Middle frontal gyrus (tissue), 1 donor: ENCODE measurements around the gene LGMN.
"Not testable (repeated sequence)": the region's sequence is repeated elsewhere in the genome, so short reads cannot be mapped to it uniquely, and the experiment has no call there.

Experiments used
- DNase-seq: peaks from one replicate; pipeline ENCODE4 v3.0.0-alpha.2; 2015; ENCODE audit warnings: low spot score; ENCODE audit errors: extremely low spot score

Gene LGMN

DNA sequence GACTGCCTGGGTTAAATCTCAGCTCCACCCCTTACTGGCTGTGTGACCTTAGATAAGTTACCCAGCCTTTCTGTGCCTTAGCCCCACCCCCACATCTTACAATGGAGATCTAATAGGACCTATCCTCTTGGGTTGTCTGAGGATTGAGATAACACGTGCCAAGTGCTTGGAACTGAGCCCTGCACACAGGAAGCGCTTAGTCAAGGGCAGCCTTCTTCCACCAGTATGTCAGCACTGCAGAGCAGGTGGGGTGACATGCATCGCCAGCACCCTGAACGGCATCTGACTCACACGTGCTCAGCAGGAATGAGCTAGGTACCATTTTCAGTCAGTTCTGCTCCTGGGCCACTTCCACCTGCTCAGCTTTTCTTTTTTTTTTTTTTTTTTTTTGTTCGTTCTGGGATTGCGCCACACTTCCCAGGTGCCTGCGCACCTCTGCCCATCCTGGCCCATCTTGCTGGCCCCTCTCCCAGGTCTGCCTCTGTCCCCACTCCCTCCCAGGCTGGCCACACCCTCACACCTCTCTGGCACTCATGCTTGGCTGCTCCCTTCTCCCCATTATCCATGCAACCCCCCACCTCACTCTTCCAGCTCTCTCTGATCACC, 19.6 kb downstream of the LGMN start:
- DNase-seq = no peak

DNA sequence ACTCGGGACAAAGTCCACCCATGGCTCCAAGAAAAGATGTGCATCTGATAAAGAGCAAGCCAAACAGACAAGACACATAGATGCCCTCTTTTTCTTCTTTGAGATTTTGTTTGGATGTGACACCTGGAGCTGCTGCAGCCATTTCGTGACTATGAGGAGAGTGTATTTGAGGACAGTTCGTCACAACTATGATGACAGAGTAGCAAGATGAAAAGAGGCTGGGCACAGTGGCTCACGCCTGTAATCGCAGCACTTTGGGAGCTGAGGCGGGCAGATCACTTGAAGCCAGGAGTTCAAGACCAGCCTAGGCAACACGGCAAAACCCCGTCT, 21.5 kb downstream of the LGMN start:
- DNase-seq = no peak

- no peak for DNase-seq
Measured at GRCh38 chr14:92726135-92726932, 22.1 kb downstream of the LGMN start.

DNA sequence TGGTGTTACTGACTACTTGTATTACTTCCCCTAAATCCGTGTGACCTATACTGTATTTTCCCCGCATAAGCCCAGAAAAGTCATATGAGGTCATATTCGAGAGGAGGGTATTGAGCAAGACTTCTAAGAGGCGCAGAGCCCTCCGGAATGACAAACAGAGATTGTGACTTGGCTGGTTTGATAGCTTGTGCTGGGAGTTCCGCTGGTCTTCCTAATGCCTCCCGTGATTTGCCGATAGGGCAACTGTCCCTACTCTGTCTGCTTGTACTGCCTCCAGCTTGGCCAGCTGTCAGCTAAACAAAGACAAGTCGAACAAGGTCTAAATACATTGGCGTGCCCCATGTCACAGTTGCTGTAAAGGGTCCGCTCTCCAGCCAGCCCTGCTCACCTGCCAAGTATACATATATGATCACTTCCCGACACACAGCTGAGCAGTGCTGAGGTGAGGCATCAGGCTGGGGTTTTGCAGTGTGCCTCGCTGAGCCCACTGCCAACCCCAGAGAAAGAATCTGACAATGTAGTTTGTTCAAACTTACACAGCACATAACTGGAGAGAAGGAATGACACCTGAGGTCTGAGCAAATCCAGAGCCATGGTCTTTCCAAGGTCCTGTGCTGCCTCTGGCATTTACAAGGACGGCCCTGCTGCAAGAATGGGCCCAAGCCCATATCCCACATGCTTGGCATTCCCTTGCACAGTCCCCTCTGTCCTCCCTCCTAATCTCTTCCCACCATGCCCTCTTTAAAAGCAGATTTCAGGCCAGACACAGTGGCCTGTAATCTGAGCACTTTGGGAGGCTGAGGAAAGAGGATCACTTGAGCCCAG, 23.7 kb downstream of the LGMN start:
- DNase-seq = no peak

- DNase-seq = no peak
Measured at GRCh38 chr14:92719890-92720323, 28.5 kb downstream of the LGMN start.

GRCh38 chr14:92719421-92719820, 29.0 kb downstream of the LGMN start:
- no peak for DNase-seq

- no peak for DNase-seq
Measured at GRCh38 chr14:92718664-92719063, 29.8 kb downstream of the LGMN start.

DNA sequence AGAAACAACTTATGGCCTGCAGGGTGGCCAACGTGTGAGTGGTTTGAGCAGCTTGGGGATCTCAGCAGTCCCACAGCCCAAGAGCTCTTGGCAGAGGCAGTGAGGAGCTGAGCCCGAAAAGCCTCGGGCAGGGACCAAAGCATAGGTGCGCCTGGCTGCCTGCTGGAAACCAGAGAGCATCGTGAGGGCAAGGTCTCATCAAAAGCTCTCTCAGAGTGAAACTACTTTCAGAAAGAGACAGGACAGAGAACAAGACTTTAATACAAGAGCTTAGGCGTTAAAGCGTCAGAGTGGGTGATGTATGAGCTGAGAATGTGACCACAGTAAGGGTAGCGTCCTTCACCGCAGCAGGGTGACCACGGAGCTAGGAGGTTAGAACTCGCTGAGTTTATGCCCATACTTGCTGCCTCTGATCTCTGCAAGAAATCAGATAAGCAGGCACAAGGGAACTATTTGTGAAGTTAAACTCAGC, 30.8 kb downstream of the LGMN start:
- DNase-seq = no peak

GRCh38 chr14:92716131-92716530, 32.3 kb downstream of the LGMN start:
- no peak for DNase-seq

DNA sequence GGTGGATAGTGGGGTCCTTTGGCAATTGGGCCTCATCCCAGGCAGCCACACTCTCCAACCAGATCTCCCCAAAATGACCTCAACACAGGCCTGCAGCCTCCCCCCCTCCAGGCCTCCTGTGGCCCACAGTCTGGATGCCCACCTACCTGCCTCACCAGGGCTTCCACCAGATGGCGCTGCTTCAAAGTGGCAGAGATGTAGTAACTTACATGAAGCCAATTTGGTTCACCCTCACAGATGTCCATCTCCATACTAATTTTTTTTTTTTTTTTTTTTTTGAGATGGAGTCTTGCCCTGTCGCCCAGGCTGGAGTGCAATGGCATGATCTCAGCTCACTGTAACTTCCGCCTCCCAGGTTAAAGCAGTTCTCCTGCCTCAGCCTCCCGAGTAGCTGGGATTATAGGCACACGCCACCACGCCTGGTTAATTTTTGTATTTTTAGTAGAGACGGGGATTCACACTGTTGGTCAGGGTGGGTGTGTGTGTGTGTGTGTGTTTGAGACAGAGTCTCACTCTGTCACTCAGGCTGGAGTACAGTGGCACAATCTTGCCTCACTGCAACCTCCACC, 33.6 kb downstream of the LGMN start:
- DNase-seq = not testable (repeated sequence)

- DNase-seq = no peak
Measured at GRCh38 chr14:92712654-92713051, 35.8 kb downstream of the LGMN start.

- no peak for DNase-seq
Measured at GRCh38 chr14:92711976-92712653, 36.3 kb downstream of the LGMN start.

DNA sequence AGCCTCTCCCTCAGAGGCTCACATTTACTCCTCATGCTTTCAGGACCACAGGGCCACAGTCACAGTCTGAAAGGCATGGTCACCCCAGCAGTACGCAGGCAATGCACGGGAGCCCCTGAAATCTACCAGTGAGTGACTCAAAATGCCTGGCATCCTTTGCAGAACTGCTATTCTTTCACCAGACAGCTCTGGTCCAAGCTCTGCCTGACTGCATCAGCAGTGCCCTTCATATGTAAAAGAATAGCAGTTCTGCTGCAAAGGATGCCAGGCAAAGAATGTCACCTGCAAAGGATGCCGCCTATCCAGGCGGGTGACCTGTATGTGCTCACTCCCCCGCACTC, 38.5 kb downstream of the LGMN start:
- no peak for DNase-seq

- DNase-seq = no peak
Measured at GRCh38 chr14:92709340-92710000, 39.0 kb downstream of the LGMN start.

DNA sequence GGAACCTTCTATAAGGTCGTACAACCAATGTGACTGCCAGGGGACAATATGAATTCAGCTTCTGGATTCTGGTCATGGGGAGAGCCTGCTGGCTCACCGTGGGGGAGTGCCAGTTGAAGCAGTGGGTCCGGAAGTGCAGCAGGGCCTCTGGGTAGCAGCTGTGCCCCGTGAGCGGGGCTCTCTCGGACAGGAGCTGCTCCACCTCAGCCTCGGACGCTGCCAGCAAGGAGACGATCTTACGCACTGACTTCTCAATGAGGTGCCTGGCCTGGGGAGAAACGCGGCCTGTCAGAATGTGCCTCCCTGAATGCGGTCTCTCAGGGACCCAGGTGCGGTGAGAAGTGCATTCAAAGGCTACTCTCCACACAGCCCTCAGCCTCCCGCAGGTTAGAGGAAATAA, 42.0 kb downstream of the LGMN start:
- no peak for DNase-seq

DNA sequence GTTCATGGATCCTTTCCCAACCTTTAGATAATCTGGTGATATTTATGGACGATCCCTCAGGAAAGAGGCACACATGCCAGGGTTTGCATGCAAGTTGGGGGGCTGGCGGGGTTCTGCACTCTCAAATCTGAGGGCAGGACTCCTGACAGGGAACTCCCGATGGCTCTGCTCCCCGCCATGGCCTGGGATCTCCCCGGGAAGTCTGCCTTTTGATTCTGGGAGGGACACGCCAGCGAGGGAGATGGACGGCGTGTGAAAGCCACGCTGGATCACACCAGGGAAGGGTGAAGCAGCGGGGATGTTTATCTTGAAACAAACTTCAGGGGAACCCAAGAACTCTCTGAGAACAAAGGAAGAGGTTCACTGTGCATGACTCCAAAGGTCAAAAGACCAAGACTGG, 43.6 kb downstream of the LGMN start:
- no peak for DNase-seq

DNA sequence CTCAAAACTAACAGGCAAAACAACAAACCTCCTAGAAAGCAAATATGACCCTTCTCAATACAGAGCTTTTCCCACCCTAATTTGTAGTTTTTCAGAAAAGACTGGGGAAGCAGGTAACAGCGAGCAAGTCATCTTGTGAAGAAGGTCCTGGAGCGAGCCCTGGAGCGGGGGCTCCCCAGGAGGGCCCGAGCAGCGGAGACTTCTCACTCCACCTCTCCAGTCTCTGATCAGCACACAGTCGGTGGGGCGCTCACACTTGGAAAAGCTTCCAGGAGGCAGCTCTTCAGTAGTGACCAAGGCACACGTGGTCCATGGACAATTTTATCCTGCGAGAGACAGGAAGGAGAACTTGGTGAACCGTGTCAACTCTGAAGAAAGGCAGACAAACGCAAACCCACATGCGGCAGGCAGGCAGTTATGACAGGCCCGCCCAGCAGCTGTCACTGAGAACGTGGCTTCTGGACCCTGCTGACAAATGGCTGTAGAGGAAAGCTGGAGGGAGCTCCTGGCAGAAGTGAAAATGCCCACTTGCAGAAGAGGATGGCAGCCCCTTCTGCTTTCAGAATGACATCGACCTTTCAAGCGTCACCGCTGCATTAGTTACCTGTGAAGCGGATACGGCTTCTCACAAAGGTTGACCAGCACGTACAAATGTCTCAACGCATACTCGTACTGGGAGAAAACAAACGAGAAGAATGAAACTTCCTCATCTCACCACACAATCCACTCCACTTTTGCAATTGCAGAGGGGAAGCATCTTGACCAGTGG, 44.2 kb downstream of the LGMN start:
- DNase-seq = no peak

- DNase-seq = no peak
Measured at GRCh38 chr14:92703516-92703915, 44.9 kb downstream of the LGMN start.

GRCh38 chr14:92702441-92702918, 45.9 kb downstream of the LGMN start:
- no peak for DNase-seq

- no peak for DNase-seq
Measured at GRCh38 chr14:92701826-92702225, 46.6 kb downstream of the LGMN start.
